Measurements from ENCODE around the gene ERGIC3.
"Not testable (repeated sequence)": the region's sequence is repeated elsewhere in the genome, so short reads cannot be mapped to it uniquely, and the experiment has no call there.

ERGIC3 gene

DNA sequence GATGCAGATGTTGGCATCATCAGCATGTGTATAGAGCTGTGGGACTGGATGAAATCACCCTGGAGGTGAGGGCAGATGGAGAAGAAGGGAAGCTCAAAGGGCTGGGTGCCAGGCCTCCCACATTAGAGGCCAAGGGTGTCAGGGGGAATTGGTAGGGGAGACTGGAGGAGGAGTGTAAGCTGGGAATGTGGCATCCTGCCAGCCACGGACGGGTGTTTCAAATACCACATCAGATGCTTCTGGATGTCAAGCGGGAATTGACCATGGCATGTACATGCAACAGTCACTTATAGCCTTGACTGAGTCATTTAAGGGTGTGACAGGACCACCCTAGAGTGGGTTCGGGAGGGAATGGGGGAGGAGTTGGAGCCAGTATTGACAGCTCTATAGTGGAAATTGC lies 9.6 kb downstream of the ERGIC3 start:
- no peak for ATAC-seq
- TF ChIP-seq RARB (CRISPR knock-in tag; IDR thresholded peaks at IDR 0.05) (no peak), ZNF565 (CRISPR knock-in tag; conservative IDR thresholded peaks at IDR 0.05; ENCODE audit: low read depth) (no peak), ZC3H10 (CRISPR knock-in tag; IDR thresholded peaks at IDR 0.05) (no peak)
- TF ChIP-seq, protein P1, sequence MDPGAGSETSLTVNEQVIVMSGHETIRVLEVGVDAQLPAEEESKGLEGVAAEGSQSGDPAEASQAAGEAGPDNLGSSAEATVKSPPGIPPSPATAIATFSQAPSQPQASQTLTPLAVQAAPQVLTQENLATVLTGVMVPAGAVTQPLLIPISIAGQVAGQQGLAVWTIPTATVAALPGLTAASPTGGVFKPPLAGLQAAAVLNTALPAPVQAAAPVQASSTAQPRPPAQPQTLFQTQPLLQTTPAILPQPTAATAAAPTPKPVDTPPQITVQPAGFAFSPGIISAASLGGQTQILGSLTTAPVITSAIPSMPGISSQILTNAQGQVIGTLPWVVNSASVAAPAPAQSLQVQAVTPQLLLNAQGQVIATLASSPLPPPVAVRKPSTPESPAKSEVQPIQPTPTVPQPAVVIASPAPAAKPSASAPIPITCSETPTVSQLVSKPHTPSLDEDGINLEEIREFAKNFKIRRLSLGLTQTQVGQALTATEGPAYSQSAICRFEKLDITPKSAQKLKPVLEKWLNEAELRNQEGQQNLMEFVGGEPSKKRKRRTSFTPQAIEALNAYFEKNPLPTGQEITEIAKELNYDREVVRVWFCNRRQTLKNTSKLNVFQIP (CRISPR knock-in tag; IDR thresholded peaks at IDR 0.05; ENCODE audit: borderline replicate concordance, low read depth), result no peak
- TF ChIP-seq, protein P2, sequence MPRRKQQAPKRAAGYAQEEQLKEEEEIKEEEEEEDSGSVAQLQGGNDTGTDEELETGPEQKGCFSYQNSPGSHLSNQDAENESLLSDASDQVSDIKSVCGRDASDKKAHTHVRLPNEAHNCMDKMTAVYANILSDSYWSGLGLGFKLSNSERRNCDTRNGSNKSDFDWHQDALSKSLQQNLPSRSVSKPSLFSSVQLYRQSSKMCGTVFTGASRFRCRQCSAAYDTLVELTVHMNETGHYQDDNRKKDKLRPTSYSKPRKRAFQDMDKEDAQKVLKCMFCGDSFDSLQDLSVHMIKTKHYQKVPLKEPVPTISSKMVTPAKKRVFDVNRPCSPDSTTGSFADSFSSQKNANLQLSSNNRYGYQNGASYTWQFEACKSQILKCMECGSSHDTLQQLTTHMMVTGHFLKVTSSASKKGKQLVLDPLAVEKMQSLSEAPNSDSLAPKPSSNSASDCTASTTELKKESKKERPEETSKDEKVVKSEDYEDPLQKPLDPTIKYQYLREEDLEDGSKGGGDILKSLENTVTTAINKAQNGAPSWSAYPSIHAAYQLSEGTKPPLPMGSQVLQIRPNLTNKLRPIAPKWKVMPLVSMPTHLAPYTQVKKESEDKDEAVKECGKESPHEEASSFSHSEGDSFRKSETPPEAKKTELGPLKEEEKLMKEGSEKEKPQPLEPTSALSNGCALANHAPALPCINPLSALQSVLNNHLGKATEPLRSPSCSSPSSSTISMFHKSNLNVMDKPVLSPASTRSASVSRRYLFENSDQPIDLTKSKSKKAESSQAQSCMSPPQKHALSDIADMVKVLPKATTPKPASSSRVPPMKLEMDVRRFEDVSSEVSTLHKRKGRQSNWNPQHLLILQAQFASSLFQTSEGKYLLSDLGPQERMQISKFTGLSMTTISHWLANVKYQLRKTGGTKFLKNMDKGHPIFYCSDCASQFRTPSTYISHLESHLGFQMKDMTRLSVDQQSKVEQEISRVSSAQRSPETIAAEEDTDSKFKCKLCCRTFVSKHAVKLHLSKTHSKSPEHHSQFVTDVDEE (CRISPR knock-in tag; IDR thresholded peaks at IDR 0.05), result no peak

DNA sequence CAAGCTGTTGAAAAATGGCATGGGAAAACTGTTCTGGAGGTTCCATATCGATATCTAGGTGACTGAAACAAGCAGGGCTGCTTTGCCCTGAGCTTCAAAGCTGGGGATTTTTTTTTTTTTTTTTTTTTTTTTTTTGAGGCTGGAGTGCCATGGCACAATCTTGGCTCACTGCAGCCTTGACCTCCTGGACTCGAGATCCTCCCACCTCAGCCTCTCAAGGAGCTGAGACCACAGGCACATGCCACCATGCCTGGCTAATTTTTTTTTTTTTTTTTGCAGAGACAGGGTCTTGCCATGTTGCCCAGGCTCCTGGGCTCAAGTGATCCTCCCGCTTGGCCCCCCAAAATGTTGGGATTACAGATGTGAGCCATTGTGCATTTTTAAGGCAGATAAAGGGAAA lies 11.0 kb downstream of the ERGIC3 start:
- no peak for ATAC-seq
- TF ChIP-seq ZNF70 (CRISPR knock-in tag; IDR thresholded peaks at IDR 0.05) (no peak), PPARA (CRISPR knock-in tag; IDR thresholded peaks at IDR 0.05; ENCODE audit: borderline replicate concordance) (no peak), RARB (CRISPR knock-in tag; IDR thresholded peaks at IDR 0.05) (no peak), TOX (CRISPR knock-in tag; IDR thresholded peaks at IDR 0.05; ENCODE audit: borderline replicate concordance) (no peak), ZFP3 (CRISPR knock-in tag; IDR thresholded peaks at IDR 0.05) (no peak), BACH2 (CRISPR knock-in tag; IDR thresholded peaks at IDR 0.05; ENCODE audit: borderline replicate concordance) (no peak), ZFP30 (CRISPR knock-in tag; IDR thresholded peaks at IDR 0.05) (no peak), ZNF8 (CRISPR knock-in tag; IDR thresholded peaks at IDR 0.05) (no peak), ZC3H10 (CRISPR knock-in tag; IDR thresholded peaks at IDR 0.05) (no peak), ISL1 (CRISPR knock-in tag; IDR thresholded peaks at IDR 0.05) (no peak)
- TF ChIP-seq, protein P2 (CRISPR knock-in tag; IDR thresholded peaks at IDR 0.05), result no peak
- TF ChIP-seq, protein P3, sequence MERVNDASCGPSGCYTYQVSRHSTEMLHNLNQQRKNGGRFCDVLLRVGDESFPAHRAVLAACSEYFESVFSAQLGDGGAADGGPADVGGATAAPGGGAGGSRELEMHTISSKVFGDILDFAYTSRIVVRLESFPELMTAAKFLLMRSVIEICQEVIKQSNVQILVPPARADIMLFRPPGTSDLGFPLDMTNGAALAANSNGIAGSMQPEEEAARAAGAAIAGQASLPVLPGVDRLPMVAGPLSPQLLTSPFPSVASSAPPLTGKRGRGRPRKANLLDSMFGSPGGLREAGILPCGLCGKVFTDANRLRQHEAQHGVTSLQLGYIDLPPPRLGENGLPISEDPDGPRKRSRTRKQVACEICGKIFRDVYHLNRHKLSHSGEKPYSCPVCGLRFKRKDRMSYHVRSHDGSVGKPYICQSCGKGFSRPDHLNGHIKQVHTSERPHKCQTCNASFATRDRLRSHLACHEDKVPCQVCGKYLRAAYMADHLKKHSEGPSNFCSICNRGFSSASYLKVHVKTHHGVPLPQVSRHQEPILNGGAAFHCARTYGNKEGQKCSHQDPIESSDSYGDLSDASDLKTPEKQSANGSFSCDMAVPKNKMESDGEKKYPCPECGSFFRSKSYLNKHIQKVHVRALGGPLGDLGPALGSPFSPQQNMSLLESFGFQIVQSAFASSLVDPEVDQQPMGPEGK (CRISPR knock-in tag; IDR thresholded peaks at IDR 0.05; ENCODE audit: borderline replicate concordance), result no peak

DNA sequence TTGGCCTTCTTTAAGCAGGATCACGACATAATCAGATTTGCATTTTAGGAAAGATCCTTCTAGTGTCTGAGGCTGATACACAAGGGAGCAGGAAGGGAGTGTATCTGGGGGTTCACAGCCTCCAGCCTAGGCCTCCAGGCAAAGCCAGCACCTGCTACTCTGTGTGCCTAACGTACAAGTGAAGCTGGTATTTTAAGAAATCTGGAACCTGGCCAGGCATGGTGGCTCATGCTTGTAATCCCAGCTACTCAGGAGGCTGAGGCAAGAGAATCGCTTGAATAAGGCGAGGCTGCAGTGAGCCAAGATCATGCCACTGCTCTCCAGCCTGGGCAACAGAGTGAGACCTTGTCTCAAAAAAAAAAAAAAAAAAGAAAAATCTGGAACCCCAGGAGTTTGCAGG lies 13.6 kb downstream of the ERGIC3 start:
- ATAC-seq, result not testable (repeated sequence)

DNA sequence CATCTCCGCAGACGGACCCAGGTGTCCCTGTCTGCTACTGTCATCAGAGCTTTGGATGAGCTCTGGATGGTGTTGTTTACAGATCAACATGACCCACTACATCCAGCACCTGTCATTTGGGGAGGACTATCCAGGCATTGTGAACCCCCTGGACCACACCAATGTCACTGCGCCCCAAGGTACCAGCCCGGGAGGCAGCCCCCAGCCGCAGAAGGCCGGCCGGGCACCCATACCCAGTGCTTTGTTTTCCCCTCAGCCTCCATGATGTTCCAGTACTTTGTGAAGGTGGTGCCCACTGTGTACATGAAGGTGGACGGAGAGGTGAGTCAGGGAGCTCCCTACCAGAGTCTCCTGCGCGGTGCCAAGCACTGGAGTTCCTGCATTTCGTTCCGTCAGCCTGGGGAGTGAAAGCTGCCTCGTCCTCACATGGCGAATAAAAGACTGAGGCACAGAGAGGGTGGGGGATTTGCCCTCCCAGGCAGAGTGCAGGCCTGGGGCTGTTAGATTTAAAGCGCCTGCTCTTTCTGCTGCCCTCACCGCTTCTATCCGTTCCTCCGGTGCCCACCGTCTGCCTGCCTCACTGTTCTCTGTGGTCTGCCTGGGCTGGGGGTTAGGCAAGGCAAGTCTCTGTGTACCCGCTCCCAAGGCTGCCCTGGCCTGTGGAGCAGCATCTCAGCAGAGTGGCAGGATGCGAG lies 14.2 kb downstream of the ERGIC3 start:
- ATAC-seq, result no peak
- no peak for TF ChIP-seq ISL1 (CRISPR knock-in tag; IDR thresholded peaks at IDR 0.05)
- TF ChIP-seq PPARA (CRISPR knock-in tag; IDR thresholded peaks at IDR 0.05; ENCODE audit: borderline replicate concordance), result no peak
- TF ChIP-seq ESRRG (CRISPR knock-in tag; IDR thresholded peaks at IDR 0.05), result no peak
- no peak for TF ChIP-seq RARB (CRISPR knock-in tag; IDR thresholded peaks at IDR 0.05)
- TF ChIP-seq, protein P2 (CRISPR knock-in tag; IDR thresholded peaks at IDR 0.05), result no peak
- TF ChIP-seq ZNF8 (CRISPR knock-in tag; IDR thresholded peaks at IDR 0.05), result no peak
- TF ChIP-seq TCF4 (CRISPR knock-in tag; IDR thresholded peaks at IDR 0.05; ENCODE audit: borderline replicate concordance), result no peak
- no peak for TF ChIP-seq ZC3H10 (CRISPR knock-in tag; IDR thresholded peaks at IDR 0.05)
- TF ChIP-seq ZNF70 (CRISPR knock-in tag; IDR thresholded peaks at IDR 0.05), result no peak
- TF ChIP-seq TOX (CRISPR knock-in tag; IDR thresholded peaks at IDR 0.05; ENCODE audit: borderline replicate concordance), result no peak
- TF ChIP-seq SNAI2 (CRISPR knock-in tag; IDR thresholded peaks at IDR 0.05), result no peak
- TF ChIP-seq, protein P4, sequence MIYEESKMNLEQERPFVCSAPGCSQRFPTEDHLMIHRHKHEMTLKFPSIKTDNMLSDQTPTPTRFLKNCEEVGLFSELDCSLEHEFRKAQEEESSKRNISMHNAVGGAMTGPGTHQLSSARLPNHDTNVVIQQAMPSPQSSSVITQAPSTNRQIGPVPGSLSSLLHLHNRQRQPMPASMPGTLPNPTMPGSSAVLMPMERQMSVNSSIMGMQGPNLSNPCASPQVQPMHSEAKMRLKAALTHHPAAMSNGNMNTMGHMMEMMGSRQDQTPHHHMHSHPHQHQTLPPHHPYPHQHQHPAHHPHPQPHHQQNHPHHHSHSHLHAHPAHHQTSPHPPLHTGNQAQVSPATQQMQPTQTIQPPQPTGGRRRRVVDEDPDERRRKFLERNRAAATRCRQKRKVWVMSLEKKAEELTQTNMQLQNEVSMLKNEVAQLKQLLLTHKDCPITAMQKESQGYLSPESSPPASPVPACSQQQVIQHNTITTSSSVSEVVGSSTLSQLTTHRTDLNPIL (CRISPR knock-in tag; IDR thresholded peaks at IDR 0.05; ENCODE audit: low read depth), result no peak
- TF ChIP-seq ARNTL (CRISPR knock-in tag; IDR thresholded peaks at IDR 0.05; ENCODE audit: borderline replicate concordance, low read depth), result no peak
